Activated CD4-positive, alpha-beta T cell treated with anti-CD3 and anti-CD28 coated beads, Interleukin-2, amount 50 U/mL, for 1 hour (primary cell): ENCODE measurements around the gene NME4.
"Not testable (repeated sequence)": the region's sequence is repeated elsewhere in the genome, so short reads cannot be mapped to it uniquely, and the experiment has no call there.

Source experiments
- DNase-seq: peaks from one replicate; pipeline ENCODE4 v3.0.0-alpha.2; 2020

Gene NME4

GRCh38 chr16:399340-400019 is 2.5 kb downstream of the NME4 start:
- DNase-seq = no peak

- no peak for DNase-seq
These were observed 3.1 kb downstream of the NME4 start for GRCh38 chr16:400061-400591.

GRCh38 chr16:401468-402348 is 4.7 kb downstream of the NME4 start, which contains the start of gene DECR2:
Gene DECR2, plus strand, starts transcription at chr16:401885. Its CDS starts 79 bp downstream, at chr16:401964.
- DNase-seq = peak; percentile 99

DNA sequence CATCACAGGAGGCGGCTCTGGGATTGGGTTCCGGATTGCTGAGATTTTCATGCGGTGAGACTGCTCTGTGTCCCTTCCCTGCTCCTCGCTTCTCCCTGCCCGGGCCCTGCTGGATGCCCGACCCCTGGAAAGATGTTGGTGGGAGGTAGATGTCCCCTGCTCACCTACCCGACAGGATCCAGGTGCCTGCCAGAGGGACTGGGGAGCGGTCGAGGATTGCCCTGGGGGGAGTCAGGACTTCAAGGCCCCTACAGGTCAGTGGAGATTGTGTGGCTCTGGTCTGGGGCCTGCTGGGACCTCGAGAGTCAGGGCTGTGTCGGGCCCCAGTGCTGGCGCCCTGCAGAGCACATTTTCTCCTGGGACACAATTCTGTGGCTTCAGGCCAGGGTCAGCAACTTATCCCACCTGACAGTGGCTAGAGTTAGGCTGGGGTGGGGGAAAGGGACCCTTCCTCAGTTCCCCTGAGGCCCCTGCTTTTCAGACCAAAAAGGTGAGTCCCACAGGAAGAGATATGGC is 8.0 kb downstream of the NME4 start:
- DNase-seq = no peak

DNA sequence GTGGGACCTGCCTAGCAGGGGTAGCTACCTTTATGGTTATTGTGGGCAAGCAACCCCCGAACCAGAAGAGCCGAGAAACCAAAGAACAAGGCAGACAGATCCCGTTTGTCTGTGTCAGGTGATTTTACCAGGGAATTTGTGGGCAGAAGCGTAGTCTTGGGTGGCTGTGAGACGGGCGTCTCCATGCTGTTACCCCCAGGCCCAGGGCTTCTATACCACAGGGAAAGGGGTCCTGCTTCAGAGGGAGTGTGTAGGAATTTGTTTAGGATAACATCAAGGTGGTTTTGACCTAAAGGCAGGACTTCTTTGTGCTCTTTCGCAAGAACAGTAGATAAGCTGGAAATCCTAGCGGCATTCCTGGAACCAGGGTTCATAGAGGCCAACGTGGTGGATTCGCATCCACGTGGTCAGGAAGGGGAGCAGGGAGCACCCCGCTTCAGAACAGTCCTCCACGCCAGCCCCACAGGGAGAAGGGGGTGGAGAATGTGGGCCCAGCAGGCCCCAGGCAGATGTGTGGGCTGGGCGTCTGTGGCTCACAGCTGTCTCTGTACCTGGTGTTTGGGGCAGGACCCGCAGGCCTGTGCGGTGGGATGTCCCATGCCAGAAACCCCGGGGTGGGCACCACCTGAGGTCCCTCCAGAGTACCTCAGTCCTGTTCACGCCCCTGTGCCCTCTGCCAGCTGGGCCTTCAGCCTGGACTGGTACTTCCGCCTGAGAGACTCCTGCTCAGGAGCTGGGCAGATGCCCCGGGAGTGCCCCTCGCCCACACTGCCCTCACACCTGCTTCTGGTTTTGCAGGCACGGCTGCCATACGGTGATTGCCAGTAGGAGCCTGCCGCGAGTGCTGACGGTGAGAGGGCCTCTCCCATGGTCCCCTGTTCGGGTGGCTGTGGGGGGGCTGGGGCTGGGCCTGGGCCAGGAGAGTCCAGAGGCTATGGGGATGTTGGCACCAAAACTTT is 8.8 kb downstream of the NME4 start:
- DNase-seq = no peak

DNA sequence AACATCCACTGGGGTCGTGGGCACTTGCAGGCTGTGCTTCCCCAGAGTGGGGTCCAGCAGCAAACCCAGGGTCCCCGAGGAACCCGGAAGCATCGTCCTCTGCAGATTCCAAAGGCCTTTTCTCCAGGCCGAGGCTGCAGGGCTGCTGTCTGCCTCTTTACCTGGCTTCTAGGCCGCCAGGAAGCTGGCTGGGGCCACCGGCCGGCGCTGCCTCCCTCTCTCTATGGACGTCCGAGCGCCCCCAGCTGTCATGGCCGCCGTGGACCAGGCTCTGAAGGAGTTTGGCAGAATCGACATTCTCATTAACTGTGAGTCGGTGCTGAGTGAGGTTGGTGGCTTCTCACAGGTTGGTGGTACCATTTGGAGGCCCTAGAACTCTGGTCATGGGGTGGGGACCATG is 10.3 kb downstream of the NME4 start:
- DNase-seq = no peak

DNA sequence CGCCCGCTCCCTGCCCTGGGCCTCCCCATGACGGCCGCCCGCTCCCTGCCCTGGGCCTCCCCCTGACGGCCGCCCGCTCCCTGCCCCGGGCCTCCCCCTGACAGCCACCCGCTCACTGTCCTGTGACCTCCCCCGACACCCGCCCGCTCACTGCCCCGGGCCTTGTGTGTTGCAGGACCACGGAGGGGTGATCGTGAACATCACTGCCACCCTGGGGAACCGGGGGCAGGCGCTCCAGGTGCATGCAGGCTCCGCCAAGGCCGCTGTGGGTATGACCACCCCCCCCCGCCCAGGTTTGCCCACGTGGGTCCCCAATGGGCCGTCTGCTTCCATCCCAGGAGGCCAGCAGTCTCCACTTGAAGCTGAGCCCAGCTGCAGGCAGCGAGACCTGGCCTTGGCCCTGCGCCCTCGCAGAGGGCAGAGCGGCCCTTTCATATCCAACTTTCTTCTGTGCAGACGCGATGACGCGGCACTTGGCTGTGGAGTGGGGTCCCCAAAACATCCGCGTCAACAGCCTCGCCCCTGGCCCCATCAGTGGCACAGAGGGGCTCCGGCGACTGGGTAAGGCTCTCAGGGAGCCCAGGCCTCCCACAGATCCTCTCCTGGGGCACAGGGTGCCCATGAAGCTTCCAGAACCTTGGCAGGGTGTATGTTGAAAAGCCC is 13.6 kb downstream of the NME4 start:
- DNase-seq = no peak

- DNase-seq = no peak
These were observed 14.7 kb downstream of the NME4 start for GRCh38 chr16:411576-412265.

DNA sequence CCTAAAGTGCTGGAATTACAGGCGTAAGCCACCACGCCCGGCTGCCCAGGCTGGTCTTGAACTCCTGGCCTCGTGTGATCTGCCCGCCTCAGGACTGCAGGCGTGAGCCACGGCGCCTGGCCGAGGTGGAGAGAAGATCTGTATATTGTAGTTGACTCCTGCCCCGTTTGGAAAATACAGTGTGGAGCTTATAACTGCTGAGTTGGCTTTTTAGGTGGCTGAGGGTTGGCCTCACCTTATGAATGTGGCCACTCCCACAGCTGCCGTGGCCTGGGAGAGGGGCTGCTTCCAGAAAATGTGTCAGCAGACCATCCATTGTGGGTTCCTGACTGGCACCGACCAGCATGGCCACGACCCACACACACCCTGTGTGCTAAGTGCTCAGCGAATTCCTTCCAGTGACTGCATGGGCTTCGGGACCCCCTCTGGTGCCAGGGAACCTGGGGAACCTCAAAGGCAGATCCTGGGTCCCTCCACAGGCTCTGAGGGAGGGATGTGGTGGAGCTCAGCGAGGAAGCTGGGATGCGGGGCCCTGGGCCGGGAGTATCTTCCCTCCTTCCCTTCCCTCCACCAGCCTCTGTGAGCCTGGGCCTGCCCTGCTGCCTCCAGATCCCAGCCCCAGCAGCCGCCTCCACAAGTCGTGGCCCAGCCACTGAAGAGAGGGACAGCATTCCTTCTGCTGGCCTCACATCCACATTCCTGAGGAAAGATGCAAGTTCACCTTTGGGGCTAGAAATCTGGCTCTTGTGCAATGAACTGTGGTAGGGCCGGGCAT is 17.6 kb downstream of the NME4 start:
- no peak for DNase-seq

GRCh38 chr16:415170-415498 is 18.1 kb downstream of the NME4 start:
- not testable (repeated sequence) for DNase-seq

GRCh38 chr16:422179-422578 is 25.2 kb downstream of the NME4 start:
- not testable (repeated sequence) for DNase-seq

GRCh38 chr16:424033-424622 is 27.1 kb downstream of the NME4 start:
- DNase-seq = no peak

- no peak for DNase-seq
These were observed 27.7 kb downstream of the NME4 start for GRCh38 chr16:424623-425081.

- DNase-seq = peak; percentile 79
These were observed 28.2 kb downstream of the NME4 start, which contains the start of gene RAB11FIP3 for GRCh38 chr16:425082-425718. Gene RAB11FIP3, plus strand, starts transcription at chr16:425649. Its CDS starts 358 bp downstream, at chr16:426007.

DNA sequence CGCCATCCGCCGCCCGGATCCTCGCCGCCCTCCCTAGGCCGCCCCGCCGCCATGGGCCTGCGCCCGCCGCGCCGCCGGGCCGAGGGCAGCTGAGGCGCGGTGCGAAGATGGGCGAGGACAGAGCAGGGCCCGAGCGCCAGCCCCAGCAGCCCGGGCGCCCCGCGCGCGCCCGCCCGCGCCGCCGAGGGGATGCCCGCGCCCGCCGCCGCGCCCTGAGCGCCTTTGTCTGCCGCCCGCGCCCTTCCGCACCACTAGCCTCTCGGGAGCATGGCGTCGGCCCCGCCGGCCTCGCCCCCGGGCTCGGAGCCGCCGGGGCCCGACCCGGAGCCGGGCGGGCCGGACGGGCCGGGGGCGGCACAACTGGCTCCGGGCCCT is 28.7 kb downstream of the NME4 start:
- DNase-seq = peak; percentile 42

GRCh38 chr16:426115-426905 is 29.3 kb downstream of the NME4 start:
- DNase-seq = peak; percentile 6

GRCh38 chr16:426906-427249 is 29.9 kb downstream of the NME4 start:
- DNase-seq = no peak

- DNase-seq = no peak
These were observed 30.3 kb downstream of the NME4 start for GRCh38 chr16:427250-427649.

DNA sequence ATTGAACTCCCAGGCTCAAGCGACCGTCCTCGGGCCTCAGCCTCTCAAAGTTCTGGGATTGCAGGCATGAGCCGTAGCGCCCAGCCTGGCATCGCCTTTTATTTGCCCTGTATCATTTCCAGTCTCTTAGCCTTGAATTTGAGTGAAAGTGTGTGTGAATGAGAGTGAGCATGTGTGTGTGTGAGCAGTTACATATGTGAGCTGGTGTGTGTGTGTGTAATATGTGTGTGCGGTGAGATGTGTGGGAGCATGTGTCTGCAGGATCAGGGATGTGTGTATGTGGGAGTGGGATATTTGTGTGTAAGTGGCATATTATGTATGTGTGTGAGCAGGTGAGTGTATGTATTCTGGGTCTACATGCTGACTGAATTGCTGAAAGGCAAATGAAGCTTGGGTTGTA is 33.9 kb downstream of the NME4 start:
- DNase-seq = no peak
